Measurements from ENCODE around the gene HBZ.
A peak's percentile ranks its signal among the peaks of the same experiment; 100 is the strongest.
"Not testable (repeated sequence)": the region's sequence is repeated elsewhere in the genome, so short reads cannot be mapped to it uniquely, and the experiment has no call there.

Gene HBZ

GRCh38 chr16:144797-145252 is 7.6 kb upstream of the HBZ start:
- no peak for TF ChIP-seq CTCF (IDR thresholded peaks at IDR 0.05; ENCODE audit: borderline replicate concordance, extremely low read depth, low read length, poor library complexity, severe bottlenecking)
- TF ChIP-seq EZH2 (IDR thresholded peaks at IDR 0.05; ENCODE audit: borderline replicate concordance, low read depth, low read length, severe bottlenecking) = no peak
- Histone ChIP-seq H3K27ac (ENCODE audit: low read length) (no peak overlapping the region), H3K4me1 (ENCODE audit: insufficient read depth, low read length) (peaks cover under 1% of the 10 kb centered on the region; the same call in 1 of the 2 replicates), H2AFZ (ENCODE audit: low read depth, low read length) (no peak overlapping the region), H3K36me3 (ENCODE audit: insufficient read depth, low read length) (no peaks in the 10 kb centered on the region), H3K9ac (ENCODE audit: low read depth, low read length) (no peak overlapping the region), H4K20me1 (ENCODE audit: insufficient read depth, low read length) (0 out of 2 replicates have a peak, but pooled peaks cover 3% of the 10 kb centered on the region), H3K9me3 (ENCODE audit: insufficient read depth, low read length, severe bottlenecking) (no peaks in the 10 kb centered on the region), H3K27me3 (ENCODE audit: insufficient read depth, low read length, poor library complexity) (no peaks in the 10 kb centered on the region), H3K4me3 (ENCODE audit: low read depth in 1 of 2, low read length in 2 of 2) (no peak overlapping the region), H3K4me2 (ENCODE audit: insufficient read depth, low read length) (no peak overlapping the region), H3K79me2 (ENCODE audit: insufficient read depth, low read length) (no peaks in the 10 kb centered on the region)
- ATAC-seq (ENCODE audit: insufficient read depth, low read depth) = no peak
- DNase-seq = no peak

- no peak overlapping the region for H2AFZ ChIP-seq (ENCODE audit: low read depth, low read length)
- no peaks in the 10 kb centered on the region for H3K9me3 ChIP-seq (ENCODE audit: insufficient read depth, low read length, severe bottlenecking)
- H3K4me3 ChIP-seq (ENCODE audit: low read depth in 1 of 2, low read length in 2 of 2) = no peak overlapping the region
- H4K20me1 ChIP-seq (ENCODE audit: insufficient read depth, low read length) = 0 out of 2 replicates have a peak, but pooled peaks cover 3% of the 10 kb centered on the region
- H3K27ac ChIP-seq (ENCODE audit: low read length) = no peak overlapping the region
- H3K4me1 ChIP-seq (ENCODE audit: insufficient read depth, low read length) = no peaks in the 10 kb centered on the region
- no peaks in the 10 kb centered on the region for H3K27me3 ChIP-seq (ENCODE audit: insufficient read depth, low read length, poor library complexity)
- H3K4me2 ChIP-seq (ENCODE audit: insufficient read depth, low read length) = no peak overlapping the region
- H3K79me2 ChIP-seq (ENCODE audit: insufficient read depth, low read length) = no peaks in the 10 kb centered on the region
- ATAC-seq (ENCODE audit: insufficient read depth, low read depth) (no peak), DNase-seq (no peak)
- H3K9ac ChIP-seq (ENCODE audit: low read depth, low read length) = no peak overlapping the region
- TF ChIP-seq EZH2 (IDR thresholded peaks at IDR 0.05; ENCODE audit: borderline replicate concordance, low read depth, low read length, severe bottlenecking) = no peak
- no peak for TF ChIP-seq CTCF (IDR thresholded peaks at IDR 0.05; ENCODE audit: borderline replicate concordance, extremely low read depth, low read length, poor library complexity, severe bottlenecking)
- no peaks in the 10 kb centered on the region for H3K36me3 ChIP-seq (ENCODE audit: insufficient read depth, low read length)
Measured at GRCh38 chr16:146646-147045, 5.8 kb upstream of the HBZ start.

GRCh38 chr16:149024-149660 is 3.3 kb upstream of the HBZ start:
- DNase-seq (no peak), ATAC-seq (ENCODE audit: insufficient read depth, low read depth) (peak; percentile 27; the same call in 1 of the 3 replicates)
- H3K27me3 ChIP-seq (ENCODE audit: insufficient read depth, low read length, poor library complexity) = no peaks in the 10 kb centered on the region
- H3K27ac ChIP-seq (ENCODE audit: low read length) = no peak overlapping the region
- no peaks in the 10 kb centered on the region for H3K4me1 ChIP-seq (ENCODE audit: insufficient read depth, low read length)
- H3K36me3 ChIP-seq (ENCODE audit: insufficient read depth, low read length) = no peaks in the 10 kb centered on the region
- H4K20me1 ChIP-seq (ENCODE audit: insufficient read depth, low read length) = 0 out of 2 replicates have a peak, but pooled peaks cover 3% of the 10 kb centered on the region
- H3K4me2 ChIP-seq (ENCODE audit: insufficient read depth, low read length) = no peak overlapping the region
- H3K79me2 ChIP-seq (ENCODE audit: insufficient read depth, low read length) = no peaks in the 10 kb centered on the region
- no peak overlapping the region for H3K4me3 ChIP-seq (ENCODE audit: low read depth in 1 of 2, low read length in 2 of 2)
- H3K9ac ChIP-seq (ENCODE audit: low read depth, low read length) = no peak overlapping the region
- no peaks in the 10 kb centered on the region for H3K9me3 ChIP-seq (ENCODE audit: insufficient read depth, low read length, severe bottlenecking)
- TF ChIP-seq EZH2 (IDR thresholded peaks at IDR 0.05; ENCODE audit: borderline replicate concordance, low read depth, low read length, severe bottlenecking) = no peak
- no peak for TF ChIP-seq CTCF (IDR thresholded peaks at IDR 0.05; ENCODE audit: borderline replicate concordance, extremely low read depth, low read length, poor library complexity, severe bottlenecking)
- no peak overlapping the region for H2AFZ ChIP-seq (ENCODE audit: low read depth, low read length)

GRCh38 chr16:153129-153521 is 681 bp downstream of the HBZ start:
- H4K20me1 ChIP-seq (ENCODE audit: insufficient read depth, low read length); H3K4me1 ChIP-seq (ENCODE audit: insufficient read depth, low read length); H3K9ac ChIP-seq (ENCODE audit: low read depth, low read length); H3K79me2 ChIP-seq (ENCODE audit: insufficient read depth, low read length); H3K27ac ChIP-seq (ENCODE audit: low read length); H3K4me3 ChIP-seq (ENCODE audit: low read depth in 1 of 2, low read length in 2 of 2); ATAC-seq (ENCODE audit: insufficient read depth, low read depth); H3K4me2 ChIP-seq (ENCODE audit: insufficient read depth, low read length); H3K27me3 ChIP-seq (ENCODE audit: insufficient read depth, low read length, poor library complexity); H3K9me3 ChIP-seq (ENCODE audit: insufficient read depth, low read length, severe bottlenecking); H2AFZ ChIP-seq (ENCODE audit: low read depth, low read length); H3K36me3 ChIP-seq (ENCODE audit: insufficient read depth, low read length); DNase-seq: not testable (repeated sequence)

GRCh38 chr16:153550-154216 is 1.2 kb downstream of the HBZ start:
- H3K36me3 ChIP-seq (ENCODE audit: insufficient read depth, low read length); ATAC-seq (ENCODE audit: insufficient read depth, low read depth); H3K4me3 ChIP-seq (ENCODE audit: low read depth in 1 of 2, low read length in 2 of 2); H3K27ac ChIP-seq (ENCODE audit: low read length); H3K4me2 ChIP-seq (ENCODE audit: insufficient read depth, low read length); H3K9ac ChIP-seq (ENCODE audit: low read depth, low read length); DNase-seq; H2AFZ ChIP-seq (ENCODE audit: low read depth, low read length); H4K20me1 ChIP-seq (ENCODE audit: insufficient read depth, low read length); H3K27me3 ChIP-seq (ENCODE audit: insufficient read depth, low read length, poor library complexity); H3K79me2 ChIP-seq (ENCODE audit: insufficient read depth, low read length); H3K4me1 ChIP-seq (ENCODE audit: insufficient read depth, low read length); H3K9me3 ChIP-seq (ENCODE audit: insufficient read depth, low read length, severe bottlenecking): not testable (repeated sequence)
